Measurements from ENCODE around the gene PTH1R. TPM values are rescaled to one million over a fixed set of nuclear protein-coding genes. Genes with fewer than 3 reads are reported as not detected.

The PTH1R gene
- total and polyA plus RNA-seq, 10 of the 15 experiments (the other 5 are each of a cell fraction or from before 2014, with no cell fraction given): not detected

GRCh38 chr3:46948830-46949671 is 71.5 kb downstream of the PTH1R start (continued):
- TF ChIP-seq STAT1 (conservative IDR thresholded peaks at IDR 0.05): no peak
- no peak for TF ChIP-seq ZBTB40 (IDR thresholded peaks at IDR 0.05; ENCODE audit: borderline replicate concordance)
- no peak for TF ChIP-seq ZSCAN29 (IDR thresholded peaks at IDR 0.05)
- TF ChIP-seq YY1 (IDR thresholded peaks at IDR 0.05; ENCODE audit: low read depth, low read length): no peak
- TF ChIP-seq RBBP5 (conservative IDR thresholded peaks at IDR 0.05): no peak
- TF ChIP-seq CBX5 (IDR thresholded peaks at IDR 0.05; ENCODE audit: low read depth): no peak
- no peak for TF ChIP-seq HSF1 (IDR thresholded peaks at IDR 0.05; ENCODE audit: low read depth, low read length)
- TF ChIP-seq IRF5 (IDR thresholded peaks at IDR 0.05; ENCODE audit: borderline replicate concordance): no peak
- TF ChIP-seq NR2C1 (IDR thresholded peaks at IDR 0.05): peak; percentile 67
- no peak for TF ChIP-seq ZNF207 (IDR thresholded peaks at IDR 0.05; ENCODE audit: borderline replicate concordance)
- no peak for TF ChIP-seq BCLAF1 (IDR thresholded peaks at IDR 0.05)
- no peak for TF ChIP-seq CBFB (IDR thresholded peaks at IDR 0.05; ENCODE audit: low read depth)
- no peak for TF ChIP-seq SMAD5 (IDR thresholded peaks at IDR 0.05; ENCODE audit: low read depth)
- no peak for TF ChIP-seq E2F4 (IDR thresholded peaks at IDR 0.05; ENCODE audit: low read depth, low read length)
- TF ChIP-seq ZBED1 (IDR thresholded peaks at IDR 0.05; ENCODE audit: borderline replicate concordance): no peak
- TF ChIP-seq NRF1 (conservative IDR thresholded peaks at IDR 0.05; ENCODE audit: low read depth, low read length): no peak
- TF ChIP-seq STAT3 (IDR thresholded peaks at IDR 0.05; ENCODE audit: low read depth, low read length): no peak
- no peak for TF ChIP-seq ELK1 (IDR thresholded peaks at IDR 0.05; ENCODE audit: low read depth, low read length)

Measured in GM12878 (cell line).